ENCODE results near the gene ZSCAN2. TPM values are rescaled to one million over a fixed set of nuclear protein-coding genes. Genes with fewer than 3 reads are reported as not detected.

The ZSCAN2 gene
- total and polyA plus RNA-seq, 2 donors from 2014 or later, result 10.3 to 11.4 TPM

- Histone ChIP-seq H3K36me3 (ENCODE audit: control insufficient read depth in 2 of 3, insufficient read depth in 3 of 3, low read length in 3 of 3) (peaks cover 3 to 5% (median 4%) of the 10 kb centered on the region in 3 donors), H3K27ac (ENCODE audit: low read depth in 2 of 2, low read length in 2 of 2) (peak overlapping the region; percentile 79 to 87), H3K4me3 (ENCODE audit: low read length in 3 of 3) (peak overlapping the region in 1 of 3 donors; percentile 20), H3K27me3 (ENCODE audit: control insufficient read depth, insufficient read depth, low read length) (no peaks in the 10 kb centered on the region), H3K9ac (ENCODE audit: low read length in 3 of 3) (peak overlapping the region in 1 of 3 donors; percentile 43), H3K9me3 (ENCODE audit: control insufficient read depth in 2 of 3, insufficient read depth in 1 of 3, low read length in 3 of 3) (no peaks in the 10 kb centered on the region), H3K4me1 (ENCODE audit: control insufficient read depth in 2 of 3, insufficient read depth in 2 of 3, low read depth in 1 of 3, low read length in 3 of 3) (peaks cover 0 to 24% (median 17%) of the 10 kb centered on the region in 3 donors)
- intact Hi-C loops (cut with DNase I), result no loop called here
- FAIRE-seq, result no peak
- TF ChIP-seq CTCF (IDR thresholded peaks at IDR 0.05; ENCODE audit: borderline replicate concordance, extremely low read depth, insufficient read depth), result no peak
- peak in 1 of 5 donors; percentile 56 for DNase-seq
Measured at GRCh38 chr15:84606653-84607120, 5.9 kb downstream of the ZSCAN2 start.

GRCh38 chr15:84608707-84609284, 8.0 kb downstream of the ZSCAN2 start:
- peaks cover 0 to 24% (median 17%) of the 10 kb centered on the region in 3 donors for H3K4me1 ChIP-seq (ENCODE audit: control insufficient read depth in 2 of 3, insufficient read depth in 2 of 3, low read depth in 1 of 3, low read length in 3 of 3)

GRCh38 chr15:84609818-84610525, 9.2 kb downstream of the ZSCAN2 start:
- H3K4me3 ChIP-seq (ENCODE audit: low read length in 3 of 3), result no peak overlapping the region
- no peak for TF ChIP-seq CTCF (IDR thresholded peaks at IDR 0.05; ENCODE audit: borderline replicate concordance, extremely low read depth, insufficient read depth)
- DNase-seq (peak in 1 of 5 donors; percentile 19), FAIRE-seq (no peak)
- intact Hi-C loops (cut with DNase I), result no loop called here
- H3K27me3 ChIP-seq (ENCODE audit: control insufficient read depth, insufficient read depth, low read length), result no peaks in the 10 kb centered on the region
- H3K4me1 ChIP-seq (ENCODE audit: control insufficient read depth in 2 of 3, insufficient read depth in 2 of 3, low read depth in 1 of 3, low read length in 3 of 3), result peaks cover 0 to 24% (median 15%) of the 10 kb centered on the region in 3 donors
- peaks cover 0 to 4% (median 0%) of the 10 kb centered on the region in 3 donors for H3K36me3 ChIP-seq (ENCODE audit: control insufficient read depth in 2 of 3, insufficient read depth in 3 of 3, low read length in 3 of 3)
- H3K9me3 ChIP-seq (ENCODE audit: control insufficient read depth in 2 of 3, insufficient read depth in 1 of 3, low read length in 3 of 3), result no peaks in the 10 kb centered on the region
- H3K9ac ChIP-seq (ENCODE audit: low read length in 3 of 3), result no peak overlapping the region
- no peak overlapping the region for H3K27ac ChIP-seq (ENCODE audit: low read depth in 2 of 2, low read length in 2 of 2)

More at GRCh38 chr15:84608707-84609284, 8.0 kb downstream of the ZSCAN2 start:
- no peak for TF ChIP-seq CTCF (IDR thresholded peaks at IDR 0.05; ENCODE audit: borderline replicate concordance, extremely low read depth, insufficient read depth)
- Histone ChIP-seq H3K9me3 (ENCODE audit: control insufficient read depth in 2 of 3, insufficient read depth in 1 of 3, low read length in 3 of 3) (no peaks in the 10 kb centered on the region), H3K9ac (ENCODE audit: low read length in 3 of 3) (no peak overlapping the region), H3K4me3 (ENCODE audit: low read length in 3 of 3) (no peak overlapping the region), H3K36me3 (ENCODE audit: control insufficient read depth in 2 of 3, insufficient read depth in 3 of 3, low read length in 3 of 3) (peaks cover 3 to 5% (median 4%) of the 10 kb centered on the region in 3 donors), H3K27ac (ENCODE audit: low read depth in 2 of 2, low read length in 2 of 2) (no peak overlapping the region), H3K27me3 (ENCODE audit: control insufficient read depth, insufficient read depth, low read length) (no peaks in the 10 kb centered on the region)
- no peak for FAIRE-seq
- intact Hi-C loops (cut with DNase I), result no loop called here
- DNase-seq, result no peak

Data from kidney (tissue), 14 donors.